Right ventricle myocardium superior (tissue), 1 donor: ENCODE results near the gene ATL3. TPM values are rescaled to one million over a fixed set of nuclear protein-coding genes. Genes with fewer than 3 reads are reported as not detected.
"Not testable (repeated sequence)": the region's sequence is repeated elsewhere in the genome, so short reads cannot be mapped to it uniquely, and the experiment has no call there.

Experiments used
- ATAC-seq: fragments of 200-7000 bp; cut with Tn5 transposase; one replicate; pipeline ENCODE4 v1.9.1; 2020; ENCODE audit warnings: mild to moderate bottlenecking; ENCODE audit not compliant: poor library complexity
- DNase-seq: peaks from one replicate; pipeline ENCODE4 v3.0.0-alpha.2; 2020
- intact Hi-C: fragments of 100-400 bp; cut with DNase I; formaldehyde crosslinking; loops from one replicate; pipeline ENCODE4 v1.11.2; 2022
- total RNA-seq: library from RNA; stranded (reverse); fragmentation: NEBNext Ultra II Directional; extraction: Animal tissue kit (Norgen Biotek cat#: 25700); gene quantifications from one replicate; pipeline ENCODE4 v1.2.1, GENCODE V29; 2021
- donor health status: DM: no; HTN: yes; CAD: no; lungs with severe emphysema.

Gene ATL3
- total RNA-seq, 1 donor from 2014 or later, result 12.8 TPM

DNA sequence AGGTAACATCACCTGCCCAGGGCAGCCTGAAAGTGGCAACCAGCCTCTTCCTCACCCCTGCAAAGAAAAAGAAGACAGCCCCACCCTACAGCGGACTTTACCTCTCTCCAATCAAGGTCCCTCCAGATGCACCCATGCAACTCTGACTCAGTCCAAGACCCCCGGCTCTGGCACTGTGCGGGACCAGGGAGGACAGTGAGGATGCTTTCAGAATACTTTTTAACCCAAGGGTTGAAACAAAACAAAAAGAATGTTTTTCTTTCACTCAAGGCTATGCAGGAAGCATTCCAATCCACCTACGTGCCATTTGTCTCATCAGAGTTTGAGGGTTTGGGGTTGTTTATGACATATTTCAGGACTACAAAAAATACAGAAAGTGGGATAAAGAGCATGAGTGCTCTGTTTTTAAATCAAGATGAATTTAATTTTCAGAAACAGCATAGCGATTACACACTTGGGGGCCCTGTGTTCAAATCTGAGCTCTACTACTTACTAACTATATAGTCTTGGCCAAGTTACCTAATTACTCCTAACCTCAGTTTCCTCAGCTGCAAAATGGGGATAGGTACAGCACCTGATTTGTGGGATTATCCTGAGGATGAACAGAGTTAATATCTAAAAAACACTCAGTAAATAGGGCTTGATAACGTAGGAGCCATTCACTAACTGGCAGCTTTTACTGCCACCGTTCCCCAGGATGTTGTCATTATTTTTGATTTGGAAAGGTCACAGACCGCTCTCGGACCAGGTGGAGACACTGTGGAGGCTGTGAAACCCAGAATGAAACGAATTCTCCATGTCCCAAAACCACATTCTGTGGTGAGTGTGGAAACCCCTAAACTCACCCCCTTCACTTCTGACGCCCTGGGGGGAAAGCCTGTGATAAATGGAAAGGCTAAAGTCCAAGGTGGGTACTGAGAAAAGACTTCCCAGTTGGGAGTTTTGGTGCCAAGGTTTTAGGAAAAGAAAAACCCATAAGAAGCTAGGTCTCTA lies 62.5 kb downstream of the ATL3 start:
- ATAC-seq (no peak), DNase-seq (no peak)
- intact Hi-C loops, result no loop called here

DNA sequence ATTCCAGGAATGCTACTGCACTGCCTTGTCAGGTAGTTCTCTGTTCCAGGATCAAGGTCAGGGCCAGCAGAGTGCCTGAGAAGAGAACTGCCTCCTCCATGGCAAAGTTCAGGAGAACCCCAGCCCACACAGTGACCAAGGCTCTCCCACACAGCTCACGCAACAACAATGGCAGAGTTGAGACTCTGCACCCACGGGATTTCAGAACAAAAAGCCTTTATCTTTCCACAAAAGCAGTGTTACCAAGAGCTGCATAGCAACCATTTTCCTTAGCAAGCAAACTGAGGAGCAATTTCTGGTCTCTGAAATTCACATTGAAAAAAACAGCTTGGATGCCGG lies 68.0 kb downstream of the ATL3 start:
- intact Hi-C loops, result no loop called here
- peak; percentile 50 for ATAC-seq
- DNase-seq, result no peak

DNA sequence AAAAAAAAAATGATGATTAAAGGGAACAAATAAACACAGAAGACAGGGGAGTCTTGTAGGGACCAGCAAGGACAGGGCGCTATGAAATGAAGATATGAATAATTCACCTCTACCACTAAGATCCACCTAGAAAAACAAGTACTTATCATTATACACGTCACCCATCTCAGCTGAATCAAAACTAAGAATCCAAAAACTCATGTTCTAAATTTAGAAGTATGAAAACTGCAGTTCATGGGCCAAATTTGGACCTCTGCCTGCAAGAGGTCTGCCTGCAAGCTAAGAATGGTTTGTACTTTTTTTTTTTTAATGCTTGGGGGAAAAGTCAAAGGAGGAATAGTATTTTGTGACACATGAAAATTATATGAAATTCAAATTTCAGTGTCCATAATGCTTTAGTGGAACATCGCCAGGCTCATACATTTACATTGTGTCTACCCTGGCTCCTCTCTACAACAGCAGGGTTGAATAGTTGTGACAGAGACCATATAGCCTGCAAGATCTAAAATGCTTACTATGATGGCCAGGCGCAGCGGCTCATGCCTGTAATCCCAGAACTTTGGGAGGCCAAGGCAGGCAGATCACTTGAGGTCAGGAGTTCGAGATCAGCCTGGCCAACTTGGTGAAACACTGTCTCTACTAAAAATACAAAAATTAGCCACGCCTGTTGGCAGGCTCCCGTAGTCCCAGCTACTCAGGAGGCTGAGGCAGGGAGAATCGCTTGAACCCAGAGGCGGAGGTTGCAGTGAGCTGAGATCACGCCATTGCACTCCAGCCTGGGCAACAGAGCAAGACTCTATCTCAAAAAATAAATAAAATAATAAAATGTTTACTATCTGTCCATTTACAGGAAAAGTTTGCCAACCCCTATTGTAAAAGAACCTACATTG lies 68.6 kb downstream of the ATL3 start:
- peak; percentile 45 for ATAC-seq
- DNase-seq, intact Hi-C loops: not testable (repeated sequence)

DNA sequence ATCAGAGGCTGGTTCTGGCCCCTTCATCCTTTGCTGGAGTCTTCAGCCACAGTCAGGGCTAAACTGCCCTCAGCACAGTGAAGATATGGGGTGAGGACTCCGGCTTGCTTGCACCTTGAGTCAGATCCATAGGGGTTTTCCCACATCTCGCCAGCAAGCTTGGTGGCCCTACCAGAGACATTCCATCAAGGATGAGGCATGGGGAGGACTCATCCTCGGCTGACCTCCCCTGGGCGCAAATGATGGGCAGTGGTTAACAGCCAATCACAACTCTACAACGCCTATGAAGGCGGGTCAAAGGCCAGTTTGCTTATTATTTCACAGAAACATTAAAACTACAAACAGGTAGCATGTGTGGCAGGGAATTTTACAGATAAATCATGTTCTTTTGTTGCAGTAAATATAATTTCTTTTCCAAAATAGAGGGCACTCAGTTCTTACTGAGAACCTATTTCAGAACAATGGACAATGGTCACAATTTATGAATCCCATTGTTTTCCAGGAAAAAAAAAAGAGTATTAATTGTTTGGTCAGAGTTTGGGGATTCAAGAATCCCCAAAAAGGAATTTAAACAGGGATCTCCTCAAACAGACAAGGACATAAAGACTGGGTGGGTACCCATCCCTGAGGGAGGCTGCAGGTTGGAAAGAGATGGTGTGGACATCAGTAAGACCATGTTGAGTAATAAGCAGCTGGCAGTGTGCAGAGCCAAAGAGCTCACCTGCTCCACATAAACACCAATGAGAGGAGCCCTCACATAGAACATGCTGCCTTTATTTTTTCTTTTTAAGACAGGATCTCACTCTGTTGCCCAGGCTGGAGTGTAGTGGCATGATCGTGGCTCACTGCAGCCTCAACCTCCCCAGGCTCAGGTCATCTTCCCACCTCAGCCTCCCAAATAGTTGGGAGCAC lies 71.7 kb downstream of the ATL3 start:
- DNase-seq, result no peak
- intact Hi-C loops, result no loop called here

DNA sequence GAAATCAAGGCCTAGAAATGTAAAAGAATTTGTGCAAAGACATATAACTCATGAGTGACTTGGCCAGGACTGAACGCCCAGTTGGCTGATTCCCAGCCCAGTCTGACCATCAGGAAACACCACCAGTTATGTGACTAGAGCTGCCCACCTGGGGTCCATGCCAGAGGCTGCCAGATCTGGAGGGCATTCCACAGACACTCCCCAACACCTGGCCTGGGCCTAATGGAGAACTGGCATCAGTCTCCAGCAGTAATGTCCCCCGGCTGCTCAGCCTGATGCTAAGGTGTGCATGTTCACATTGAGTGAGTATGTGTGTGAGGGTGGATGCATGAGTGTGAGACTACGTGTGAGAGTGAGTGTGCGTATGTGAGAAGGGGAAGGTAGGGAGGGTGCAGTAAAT lies 72.6 kb downstream of the ATL3 start:
- intact Hi-C loops, result no loop called here
- ATAC-seq, result no peak

More for the DNA sequence above, 71.7 kb downstream of the ATL3 start:
- ATAC-seq, result no peak

DNA sequence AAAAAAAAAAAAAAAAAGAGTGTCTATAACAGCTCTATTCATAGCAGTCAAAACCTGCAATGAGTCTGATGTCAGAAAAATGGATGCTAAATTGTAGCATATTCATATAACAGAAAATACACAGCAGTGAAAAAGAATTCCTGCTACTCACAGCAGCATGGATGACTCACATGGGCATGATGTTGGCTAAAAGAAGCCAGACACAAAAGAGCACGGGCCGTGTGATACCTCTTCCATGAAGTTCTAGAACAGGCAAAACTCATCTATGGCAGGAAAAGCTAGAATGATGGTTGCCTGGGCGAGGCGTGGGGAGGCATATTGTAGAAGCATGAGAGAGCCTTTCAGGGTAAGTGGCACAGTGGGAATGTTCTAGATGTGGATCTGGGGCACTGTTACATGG lies 75.9 kb downstream of the ATL3 start:
- intact Hi-C loops, result no loop called here
- ATAC-seq, result no peak

More for the DNA sequence above, 72.6 kb downstream of the ATL3 start:
- DNase-seq, result no peak

DNA sequence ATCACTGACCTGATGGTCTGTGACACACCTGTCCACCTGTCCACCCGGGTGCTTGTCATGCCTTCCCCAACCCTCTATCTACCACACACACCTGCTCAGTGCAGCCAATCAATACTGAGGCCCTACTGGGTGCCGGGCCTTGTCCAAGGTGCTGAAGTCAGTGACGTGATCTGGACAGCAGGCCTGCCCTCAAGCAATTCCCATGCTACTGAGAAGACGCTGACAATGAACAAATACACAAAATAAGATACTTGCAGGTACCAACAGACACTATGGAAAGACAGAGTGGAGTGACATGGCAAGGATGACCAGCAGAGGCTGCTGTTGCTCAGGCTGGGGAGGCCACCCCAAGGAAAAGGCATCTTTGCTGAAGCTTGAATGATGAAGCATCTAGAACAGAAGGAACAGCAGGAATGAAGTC lies 78.2 kb downstream of the ATL3 start:
- intact Hi-C loops, result no loop called here
- DNase-seq, result no peak
- no peak for ATAC-seq

More for the DNA sequence above, 75.9 kb downstream of the ATL3 start:
- DNase-seq, result no peak

DNA sequence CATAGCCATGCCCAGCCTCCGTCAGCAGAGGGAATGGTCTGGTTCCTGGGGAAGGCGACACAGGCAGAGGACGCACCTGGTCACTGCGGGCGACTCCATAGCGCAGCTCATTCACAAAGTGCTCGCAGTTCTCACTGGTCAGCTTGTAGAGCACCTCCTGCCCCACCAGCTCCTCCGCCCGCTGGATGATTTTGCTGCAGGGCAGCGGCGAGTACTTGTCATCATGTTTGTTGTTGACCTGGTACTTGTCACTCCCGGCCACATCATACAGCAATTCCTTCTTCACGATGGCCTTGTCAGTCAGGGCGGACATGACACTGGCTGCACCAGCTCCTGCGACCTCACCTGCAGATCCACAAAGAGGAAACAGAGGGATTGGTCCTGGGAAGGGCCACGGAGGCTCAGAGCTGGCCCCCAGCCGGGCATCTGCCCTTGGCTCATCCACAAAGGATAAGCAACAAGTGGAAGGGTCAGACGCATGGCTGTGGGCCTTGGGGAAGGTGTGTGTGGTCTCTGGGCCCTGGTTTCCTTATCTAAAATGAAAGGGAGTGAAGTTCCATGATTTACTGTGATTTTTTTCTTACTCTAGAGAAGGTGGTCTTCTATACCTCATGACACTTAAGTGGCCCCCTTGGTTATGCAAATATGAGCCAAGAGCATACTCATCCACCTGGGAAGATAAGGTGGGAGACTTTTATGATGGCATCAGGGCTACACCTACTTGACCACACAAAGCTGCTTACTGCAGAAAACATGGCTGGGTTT lies 81.0 kb downstream of the ATL3 start:
- intact Hi-C loops, result no loop called here
- ATAC-seq (no peak), DNase-seq (no peak)

DNA sequence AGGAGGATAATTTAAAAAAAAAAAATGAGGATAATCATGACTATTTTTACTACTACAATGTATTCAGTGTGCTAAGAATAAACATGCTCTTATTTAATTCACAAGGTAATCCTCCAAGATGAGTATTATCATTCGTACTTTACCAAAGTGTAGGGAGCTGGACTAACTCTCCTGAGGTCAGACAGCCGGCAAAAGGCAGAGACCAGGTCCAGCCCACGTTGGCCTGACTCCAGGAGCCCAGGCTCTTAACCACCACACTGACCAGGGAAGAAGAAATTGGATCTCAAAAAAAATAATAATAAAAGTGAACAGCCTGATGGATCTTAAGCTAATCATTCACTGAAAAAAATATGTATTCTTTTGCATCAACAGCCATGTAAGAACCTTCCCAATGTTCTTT lies 82.2 kb downstream of the ATL3 start:
- DNase-seq (no peak), ATAC-seq (peak; percentile 47)
- intact Hi-C loops, result no loop called here

DNA sequence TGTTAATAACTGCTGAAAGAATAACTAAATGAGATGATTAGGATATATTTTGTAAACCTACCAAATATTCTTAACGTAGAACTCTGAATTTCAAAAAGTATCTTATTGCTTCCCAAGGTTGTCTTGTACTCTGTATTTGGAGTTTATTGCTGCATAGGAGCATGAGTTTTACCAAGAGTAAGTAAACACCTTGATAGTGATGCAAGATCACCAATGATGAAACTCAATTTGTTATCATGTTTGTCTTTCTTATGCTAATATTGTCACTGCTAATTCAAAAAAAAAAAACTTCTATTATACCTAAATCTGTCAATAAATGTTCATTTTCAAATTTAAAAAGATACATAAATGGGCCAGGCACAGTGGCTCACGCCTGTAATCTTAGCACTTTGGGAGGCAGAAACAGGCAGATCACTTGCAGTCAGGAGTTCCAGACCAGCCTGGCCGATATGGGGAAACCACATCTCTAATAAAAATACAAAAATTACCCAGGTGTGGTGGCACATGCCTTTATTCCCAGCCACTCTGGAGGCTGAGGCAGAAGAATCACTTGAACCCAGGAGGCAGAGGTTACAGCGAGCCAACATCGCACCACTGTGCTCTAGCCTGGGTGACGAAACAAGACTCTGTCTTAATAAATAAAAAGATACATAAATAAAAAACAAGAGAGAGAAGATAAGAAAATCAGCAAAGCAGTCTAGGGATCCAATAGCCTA lies 84.6 kb downstream of the ATL3 start:
- intact Hi-C loops, result no loop called here

DNA sequence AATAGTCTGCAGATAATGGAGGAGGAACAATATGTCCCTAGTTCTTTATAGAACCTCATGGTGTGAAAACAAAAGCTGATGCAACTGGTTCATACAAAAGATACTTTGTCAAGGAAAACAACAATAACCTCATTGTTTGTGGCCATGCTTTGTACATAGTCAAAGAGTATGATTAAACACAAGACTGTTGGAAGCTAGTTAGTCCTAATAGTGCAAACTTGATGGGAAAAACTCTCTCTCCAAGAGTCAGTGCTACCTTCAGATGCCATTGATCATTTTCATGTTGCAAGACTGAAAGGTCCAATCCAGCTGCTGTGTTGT lies 87.9 kb downstream of the ATL3 start:
- DNase-seq (no peak), ATAC-seq (no peak)
- intact Hi-C loops, result no loop called here

More for the DNA sequence above, 84.6 kb downstream of the ATL3 start:
- DNase-seq, result no peak
- ATAC-seq, result no peak

DNA sequence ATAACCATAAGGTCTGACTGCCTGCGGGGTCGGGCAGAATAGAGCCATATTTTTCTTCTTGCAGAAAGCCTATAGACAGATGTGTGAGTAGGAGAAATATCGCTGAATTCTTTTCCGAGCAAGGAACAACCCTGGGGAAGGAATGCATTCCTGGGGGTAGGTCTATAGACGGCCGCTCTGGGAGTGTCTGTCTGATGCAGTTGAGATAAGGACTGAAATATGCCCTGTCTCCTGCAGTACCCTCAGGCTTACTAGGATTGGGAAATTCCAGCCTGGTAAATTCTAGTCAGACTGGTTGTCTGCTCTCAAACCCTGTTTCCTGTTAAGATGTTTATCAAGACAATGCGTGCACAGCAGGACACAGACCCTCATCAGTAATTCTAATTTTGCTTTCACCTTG lies 90.0 kb downstream of the ATL3 start:
- intact Hi-C loops, ATAC-seq, DNase-seq: not testable (repeated sequence)

DNA sequence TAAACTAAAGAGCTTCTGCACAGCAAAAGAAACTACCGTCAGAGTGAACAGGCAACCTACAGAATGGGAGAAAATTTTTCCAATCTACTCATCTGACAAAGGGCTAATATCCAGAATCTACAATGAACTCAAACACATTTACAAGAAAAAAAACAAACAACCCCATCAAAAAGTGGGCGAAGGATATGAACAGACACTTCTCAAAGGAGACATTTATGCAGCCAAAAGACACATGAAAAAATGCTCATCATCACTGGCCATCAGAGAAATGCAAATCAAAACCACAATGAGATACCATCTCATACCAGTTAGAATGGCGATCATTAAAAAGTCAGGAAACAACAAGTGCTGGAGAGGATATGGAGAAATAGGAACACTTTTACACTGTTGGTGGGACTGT lies 92.3 kb downstream of the ATL3 start:
- intact Hi-C loops, ATAC-seq, DNase-seq: not testable (repeated sequence)

DNA sequence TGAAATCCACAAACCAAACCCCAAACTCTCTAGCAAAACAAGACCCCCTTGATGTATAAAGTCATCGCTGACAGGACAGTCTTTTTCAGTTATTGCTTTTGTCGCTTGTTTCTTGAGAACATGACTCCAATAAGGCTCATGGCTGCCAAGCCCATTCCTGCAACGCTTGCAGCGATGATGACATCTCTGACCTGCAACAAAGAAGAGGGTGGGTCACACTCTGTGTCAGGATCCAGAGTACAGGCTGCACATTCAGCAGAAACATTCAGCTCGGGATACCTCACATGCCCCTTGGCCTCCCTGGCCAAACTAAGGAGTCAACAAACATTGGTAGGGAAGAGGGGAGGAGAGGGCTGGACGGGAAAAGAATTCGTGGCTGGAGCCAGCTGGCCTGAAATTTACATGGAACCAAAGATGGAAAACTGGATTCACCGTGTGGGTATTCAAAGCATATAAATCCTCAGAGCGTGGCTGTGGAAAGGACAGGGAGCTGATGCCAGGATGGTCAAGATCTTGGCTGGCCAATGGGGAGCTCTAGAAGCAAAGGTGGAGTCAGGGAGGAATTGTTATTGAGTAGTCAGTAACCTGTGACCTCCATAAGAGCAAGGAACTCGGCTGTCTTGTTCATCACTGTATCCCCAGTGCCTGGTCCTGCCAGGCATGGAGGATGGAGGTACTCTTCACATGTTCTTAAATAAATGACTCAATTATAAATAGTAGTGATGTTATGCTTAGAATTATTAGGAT lies 96.1 kb downstream of the ATL3 start:
- ATAC-seq (peak; percentile 93), DNase-seq (peak; percentile 55)
- intact Hi-C loops, result no loop called here
